SK-N-SH (cell line): ENCODE measurements around the gene LRP5.

ENCODE experiments used
- EP300 ChIP-seq, 2 experiments: IDR thresholded peaks; 2 replicates each; pipeline versions ENCODE4 v1.4.0 to v1.6.1; 2012; ENCODE audit warnings: borderline replicate concordance in 1 of 2, low read depth in 1 of 2, low read length in 1 of 2
- EZH2phosphoT487 ChIP-seq: fragments of 200-600 bp; sonication (generic); IDR thresholded peaks from 2 replicates; pipeline ENCODE4 v1.6.1; 2017; ENCODE audit warnings: low read depth, mixed run types, mild to moderate bottlenecking, antibody characterized with exemption, moderate library complexity, borderline replicate concordance
- FOXJ3 ChIP-seq: sonication (generic); formaldehyde crosslinking; IDR thresholded peaks from 2 replicates; pipeline ENCODE4 v1.5.1; 2020; ENCODE audit warnings: mild to moderate bottlenecking, missing genetic modification reagents
- FOXM1 ChIP-seq: IDR thresholded peaks from 2 replicates; pipeline ENCODE4 v1.4.0; 2012; ENCODE audit warnings: low read depth, mild to moderate bottlenecking
- GATA2 ChIP-seq: sonication (generic); formaldehyde crosslinking; IDR thresholded peaks from 2 replicates; pipeline ENCODE4 v1.5.0; 2020; ENCODE audit warnings: mild to moderate bottlenecking, missing genetic modification reagents
- MEF2A ChIP-seq: IDR thresholded peaks from 2 replicates; pipeline ENCODE4 v1.4.0; 2012; ENCODE audit warnings: low read depth, borderline replicate concordance
- RAD21 ChIP-seq: IDR thresholded peaks from 2 replicates; pipeline ENCODE4 v1.6.1; 2012; ENCODE audit warnings: mild to moderate bottlenecking, low read length
- RCOR1 ChIP-seq: fragments of 150-350 bp; IDR thresholded peaks from 2 replicates; pipeline ENCODE4 v1.6.1; 2017; ENCODE audit warnings: antibody characterized with exemption, low read length
- RXRA ChIP-seq: IDR thresholded peaks from 2 replicates; pipeline ENCODE4 v1.4.0; 2012; ENCODE audit warnings: low read depth, mild to moderate bottlenecking, borderline replicate concordance
- SIN3A ChIP-seq: IDR thresholded peaks from 2 replicates; pipeline ENCODE4 v1.6.1; 2012; ENCODE audit warnings: low read depth, mild to moderate bottlenecking, low read length, moderate library complexity, borderline replicate concordance
- TAF1 ChIP-seq: IDR thresholded peaks from 2 replicates; pipeline ENCODE4 v1.6.1; 2012; ENCODE audit warnings: low read depth, mild to moderate bottlenecking, low read length, moderate library complexity, borderline replicate concordance
- TF ChIP-seq, protein P1 (sequence below): fragments of 200-600 bp; sonication (generic); IDR thresholded peaks from 2 replicates; pipeline ENCODE4 v1.6.1; 2017; ENCODE audit warnings: antibody characterized with exemption, mild to moderate bottlenecking, moderate library complexity
- TF ChIP-seq, protein P2 (sequence below): IDR thresholded peaks from 2 replicates; pipeline ENCODE4 v1.4.0; 2012; ENCODE audit warnings: low read depth

DNA sequence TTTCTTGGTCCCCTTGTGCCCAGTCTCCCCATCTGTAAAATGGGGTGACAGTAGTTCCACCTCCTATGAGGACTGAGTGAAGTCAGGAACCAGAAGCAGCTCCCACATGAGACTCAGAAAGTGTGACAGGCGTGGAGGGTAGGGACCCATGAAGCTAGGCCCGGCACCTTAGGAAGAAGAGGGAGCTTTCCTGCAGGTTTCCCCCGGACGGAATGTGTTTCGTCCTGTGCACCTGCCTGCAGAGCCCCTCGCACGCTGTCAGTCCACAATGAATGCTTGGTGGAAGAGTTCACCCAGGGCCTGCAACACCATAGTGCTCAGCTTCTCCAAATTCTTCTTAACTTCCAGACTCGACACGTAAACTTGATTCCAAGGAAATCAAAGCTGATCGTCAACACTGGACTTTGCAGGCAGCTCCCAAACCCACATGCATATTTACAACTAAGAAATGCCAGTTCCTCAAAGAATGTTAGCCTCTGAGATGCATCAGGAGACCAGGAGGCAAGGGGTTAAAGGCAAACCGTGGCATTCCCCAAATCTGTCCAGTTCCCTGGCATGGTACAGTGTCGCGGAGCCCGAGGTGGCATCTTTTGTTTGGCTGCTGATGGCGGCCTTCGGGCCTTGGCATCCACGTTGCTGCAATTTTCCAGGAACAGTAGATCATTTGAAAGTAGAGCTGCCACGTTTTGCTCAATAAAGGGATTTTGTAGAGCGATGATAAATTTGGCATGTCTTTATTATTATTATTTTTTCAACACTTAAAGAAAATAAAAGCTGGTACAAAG lies 15.4 kb downstream of the LRP5 start:
- no peak for TF ChIP-seq RAD21
- no peak for TF ChIP-seq EP300 (IDR thresholded peaks at IDR 0.05; ENCODE audit: borderline replicate concordance in 1 of 2, low read depth in 1 of 2, low read length in 1 of 2)
- no peak for TF ChIP-seq SIN3A
- TF ChIP-seq RCOR1 = no peak
- no peak for TF ChIP-seq MEF2A
- TF ChIP-seq, protein P1, sequence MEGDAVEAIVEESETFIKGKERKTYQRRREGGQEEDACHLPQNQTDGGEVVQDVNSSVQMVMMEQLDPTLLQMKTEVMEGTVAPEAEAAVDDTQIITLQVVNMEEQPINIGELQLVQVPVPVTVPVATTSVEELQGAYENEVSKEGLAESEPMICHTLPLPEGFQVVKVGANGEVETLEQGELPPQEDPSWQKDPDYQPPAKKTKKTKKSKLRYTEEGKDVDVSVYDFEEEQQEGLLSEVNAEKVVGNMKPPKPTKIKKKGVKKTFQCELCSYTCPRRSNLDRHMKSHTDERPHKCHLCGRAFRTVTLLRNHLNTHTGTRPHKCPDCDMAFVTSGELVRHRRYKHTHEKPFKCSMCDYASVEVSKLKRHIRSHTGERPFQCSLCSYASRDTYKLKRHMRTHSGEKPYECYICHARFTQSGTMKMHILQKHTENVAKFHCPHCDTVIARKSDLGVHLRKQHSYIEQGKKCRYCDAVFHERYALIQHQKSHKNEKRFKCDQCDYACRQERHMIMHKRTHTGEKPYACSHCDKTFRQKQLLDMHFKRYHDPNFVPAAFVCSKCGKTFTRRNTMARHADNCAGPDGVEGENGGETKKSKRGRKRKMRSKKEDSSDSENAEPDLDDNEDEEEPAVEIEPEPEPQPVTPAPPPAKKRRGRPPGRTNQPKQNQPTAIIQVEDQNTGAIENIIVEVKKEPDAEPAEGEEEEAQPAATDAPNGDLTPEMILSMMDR = no peak
- TF ChIP-seq RXRA = no peak
- TF ChIP-seq FOXJ3 (CRISPR knock-in tag) = no peak
- no peak for TF ChIP-seq TAF1
- TF ChIP-seq, protein P2, sequence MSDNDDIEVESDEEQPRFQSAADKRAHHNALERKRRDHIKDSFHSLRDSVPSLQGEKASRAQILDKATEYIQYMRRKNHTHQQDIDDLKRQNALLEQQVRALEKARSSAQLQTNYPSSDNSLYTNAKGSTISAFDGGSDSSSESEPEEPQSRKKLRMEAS = 0 out of 2 replicates have a peak, but pooled peaks have one; percentile 11
- TF ChIP-seq EZH2phosphoT487 = no peak
- TF ChIP-seq FOXM1 = no peak
- no peak for TF ChIP-seq GATA2 (CRISPR knock-in tag)
